ENCODE measurements around the gene GSTM1. TPM values are rescaled to one million over a fixed set of nuclear protein-coding genes. Genes with fewer than 3 reads are reported as not detected.
"Not testable (repeated sequence)": the region's sequence is repeated elsewhere in the genome, so short reads cannot be mapped to it uniquely, and the experiment has no call there.

GSTM1 gene
- total RNA-seq, 1 experiment from 2014 or later, result not detected

- Mint-ChIP-seq H3K9me3 (ENCODE audit: unreplicated experiment) (no peaks in the 10 kb centered on the region), H3K27me3 (ENCODE audit: insufficient read depth, unreplicated experiment) (no peaks in the 10 kb centered on the region), H3K36me3 (ENCODE audit: insufficient read depth, unreplicated experiment) (no peaks in the 10 kb centered on the region), H3K4me1 (ENCODE audit: low read depth, unreplicated experiment) (no peaks in the 10 kb centered on the region), H3K27ac (ENCODE audit: unreplicated experiment) (no peak overlapping the region), H3K4me3 (ENCODE audit: unreplicated experiment) (no peak overlapping the region)
- Histone ChIP-seq H3K36me3 (ENCODE audit: control insufficient read depth, insufficient read depth, low read length) (no peaks in the 10 kb centered on the region), H3K9me3 (no peaks in the 10 kb centered on the region), H3K4me1 (no peaks in the 10 kb centered on the region), H3K27me3 (replicated peaks; ENCODE audit: control insufficient read depth, insufficient read depth, low read length) (no peaks in the 10 kb centered on the region), H3K4me3 (ENCODE audit: low read depth, low read length) (no peak overlapping the region)
- no peak for TF ChIP-seq CTCF (IDR thresholded peaks at IDR 0.05; ENCODE audit: insufficient read depth in 1 of 2, low read depth in 1 of 2, low read length in 1 of 2, severe bottlenecking in 1 of 2, unreplicated experiment in 1 of 2)
- ChIA-PET CTCF (interaction anchor here (0.5 kb wide), 1 partner anchor 377 kb away, joined by 4 read pairs; no protein-coding TSS in a partner anchor), POLR2A (no interaction called here)
- intact Hi-C loops (cut with micrococcal nuclease; ENCODE audit: unreplicated experiment), result no loop called here
- DNase-seq, result no peak
- BruUV-seq (replicated peaks), result no TSS peak
These were observed 19.4 kb upstream of the GSTM1 start for GRCh38 chr1:109668123-109668775.

GRCh38 chr1:109669246-109669948 lies 18.2 kb upstream of the GSTM1 start:
- H3K36me3 Mint-ChIP-seq (ENCODE audit: insufficient read depth, unreplicated experiment), result no peaks in the 10 kb centered on the region
- H3K4me3 Mint-ChIP-seq (ENCODE audit: unreplicated experiment), result no peak overlapping the region
- H3K4me1 ChIP-seq, result no peaks in the 10 kb centered on the region
- no peak for DNase-seq
- no TSS peak for BruUV-seq (replicated peaks)
- no peak overlapping the region for H3K27ac Mint-ChIP-seq (ENCODE audit: unreplicated experiment)
- H3K4me3 ChIP-seq (ENCODE audit: low read depth, low read length), result no peak overlapping the region
- no peaks in the 10 kb centered on the region for H3K27me3 Mint-ChIP-seq (ENCODE audit: insufficient read depth, unreplicated experiment)
- intact Hi-C loops (cut with micrococcal nuclease; ENCODE audit: unreplicated experiment), result no loop called here
- H3K27me3 ChIP-seq (replicated peaks; ENCODE audit: control insufficient read depth, insufficient read depth, low read length), result no peaks in the 10 kb centered on the region
- H3K9me3 ChIP-seq, result no peaks in the 10 kb centered on the region
- no peaks in the 10 kb centered on the region for H3K36me3 ChIP-seq (ENCODE audit: control insufficient read depth, insufficient read depth, low read length)
- no peaks in the 10 kb centered on the region for H3K9me3 Mint-ChIP-seq (ENCODE audit: unreplicated experiment)
- H3K4me1 Mint-ChIP-seq (ENCODE audit: low read depth, unreplicated experiment), result no peaks in the 10 kb centered on the region
- POLR2A ChIA-PET, result no interaction called here
- no peak for TF ChIP-seq CTCF (IDR thresholded peaks at IDR 0.05; ENCODE audit: insufficient read depth in 1 of 2, low read depth in 1 of 2, low read length in 1 of 2, severe bottlenecking in 1 of 2, unreplicated experiment in 1 of 2)
- CTCF ChIA-PET, result no interaction called here

- H3K4me1 Mint-ChIP-seq (ENCODE audit: low read depth, unreplicated experiment); H3K27me3 Mint-ChIP-seq (ENCODE audit: insufficient read depth, unreplicated experiment); DNase-seq; H3K36me3 ChIP-seq (ENCODE audit: control insufficient read depth, insufficient read depth, low read length); POLR2A ChIA-PET; H3K27me3 ChIP-seq (replicated peaks; ENCODE audit: control insufficient read depth, insufficient read depth, low read length); H3K4me1 ChIP-seq; H3K4me3 Mint-ChIP-seq (ENCODE audit: unreplicated experiment); H3K4me3 ChIP-seq (ENCODE audit: low read depth, low read length); BruUV-seq (replicated peaks); CTCF ChIA-PET; H3K9me3 Mint-ChIP-seq (ENCODE audit: unreplicated experiment); H3K36me3 Mint-ChIP-seq (ENCODE audit: insufficient read depth, unreplicated experiment); H3K27ac Mint-ChIP-seq (ENCODE audit: unreplicated experiment); intact Hi-C loops (cut with micrococcal nuclease; ENCODE audit: unreplicated experiment); H3K9me3 ChIP-seq: not testable (repeated sequence)
These were observed 17.7 kb upstream of the GSTM1 start for GRCh38 chr1:109669949-109670302.

All from Caco-2 (cell line).